ENCODE results near the gene UBXN10.

GRCh38 chr1:20198918-20199317 is 13.0 kb downstream of the UBXN10 start:
- TF ChIP-seq CTCF (IDR thresholded peaks at IDR 0.05) (no peak), POLR2A (IDR thresholded peaks at IDR 0.05) (no peak)
